HG03196 (cell line): ENCODE results near the gene HS6ST1.

Experiments
- ATAC-seq: cut with Tn5 transposase; IDR thresholded peaks from one replicate; pipeline ENCODE4 v1.9.1; 2021; ENCODE audit not compliant: unreplicated experiment

HS6ST1 gene

DNA sequence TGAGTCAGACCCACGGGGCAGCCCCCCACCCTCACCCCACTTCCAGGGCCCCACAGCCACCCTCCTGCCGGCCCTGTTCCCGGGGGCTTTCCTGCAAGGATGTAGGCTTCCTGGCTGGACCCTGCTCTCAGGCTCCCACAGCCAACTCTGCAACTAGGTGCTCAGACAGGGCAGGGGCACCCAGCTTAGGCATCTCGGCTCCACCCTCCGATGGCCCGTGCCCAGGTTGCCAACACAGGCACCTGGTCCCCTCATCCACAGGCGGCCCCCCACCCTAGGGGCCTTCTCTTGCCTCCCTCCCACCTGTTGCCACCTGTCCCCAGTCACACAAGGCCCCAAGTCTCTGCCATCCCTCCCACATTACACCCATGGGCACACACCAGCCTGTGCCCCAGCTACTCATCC lies 34.6 kb downstream of the HS6ST1 start:
- ATAC-seq = no peak

GRCh38 chr2:128282976-128283810 lies 35.5 kb downstream of the HS6ST1 start:
- no peak for ATAC-seq

- ATAC-seq = no peak
These were observed 36.3 kb downstream of the HS6ST1 start for GRCh38 chr2:128282246-128282975.

DNA sequence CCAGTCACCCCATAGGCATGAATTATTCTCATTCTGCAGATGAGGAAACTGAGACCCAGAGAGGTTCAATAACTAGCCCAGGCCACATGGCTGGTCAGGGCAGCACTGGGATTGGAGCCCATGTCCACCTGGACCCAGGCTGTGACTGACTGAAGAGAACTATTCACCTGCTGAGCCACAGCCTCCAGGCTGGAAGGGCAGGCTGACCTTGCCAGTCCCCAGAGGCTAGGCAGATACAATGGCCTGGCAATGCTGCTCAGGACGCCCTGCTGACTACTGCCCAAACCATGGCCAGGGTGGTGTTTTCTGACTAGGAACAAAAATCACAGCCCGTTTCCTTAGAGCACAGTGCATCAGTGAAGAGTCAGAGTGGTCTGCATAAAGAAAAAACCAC lies 36.8 kb downstream of the HS6ST1 start:
- no peak for ATAC-seq

DNA sequence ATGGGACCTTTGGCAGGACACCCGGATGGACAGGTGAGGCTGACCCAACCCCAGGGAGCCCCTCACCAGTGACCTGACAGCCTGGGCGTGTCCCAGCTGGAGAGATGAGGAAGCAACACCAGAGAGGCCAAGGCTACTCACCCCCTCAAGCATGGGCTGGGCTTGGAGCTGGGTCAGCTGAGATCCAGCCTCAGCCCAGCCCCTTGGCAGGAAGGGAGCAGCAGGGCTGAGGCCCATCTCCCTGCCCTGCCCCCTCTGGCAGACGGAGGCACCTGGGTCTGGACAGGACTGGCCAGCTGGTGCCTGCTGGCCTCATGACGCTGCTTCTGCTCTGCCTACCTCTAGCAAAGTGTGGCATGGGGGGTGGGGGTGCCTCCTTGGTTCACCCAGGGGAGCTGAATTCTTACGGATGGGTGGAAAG lies 37.8 kb downstream of the HS6ST1 start:
- no peak for ATAC-seq

DNA sequence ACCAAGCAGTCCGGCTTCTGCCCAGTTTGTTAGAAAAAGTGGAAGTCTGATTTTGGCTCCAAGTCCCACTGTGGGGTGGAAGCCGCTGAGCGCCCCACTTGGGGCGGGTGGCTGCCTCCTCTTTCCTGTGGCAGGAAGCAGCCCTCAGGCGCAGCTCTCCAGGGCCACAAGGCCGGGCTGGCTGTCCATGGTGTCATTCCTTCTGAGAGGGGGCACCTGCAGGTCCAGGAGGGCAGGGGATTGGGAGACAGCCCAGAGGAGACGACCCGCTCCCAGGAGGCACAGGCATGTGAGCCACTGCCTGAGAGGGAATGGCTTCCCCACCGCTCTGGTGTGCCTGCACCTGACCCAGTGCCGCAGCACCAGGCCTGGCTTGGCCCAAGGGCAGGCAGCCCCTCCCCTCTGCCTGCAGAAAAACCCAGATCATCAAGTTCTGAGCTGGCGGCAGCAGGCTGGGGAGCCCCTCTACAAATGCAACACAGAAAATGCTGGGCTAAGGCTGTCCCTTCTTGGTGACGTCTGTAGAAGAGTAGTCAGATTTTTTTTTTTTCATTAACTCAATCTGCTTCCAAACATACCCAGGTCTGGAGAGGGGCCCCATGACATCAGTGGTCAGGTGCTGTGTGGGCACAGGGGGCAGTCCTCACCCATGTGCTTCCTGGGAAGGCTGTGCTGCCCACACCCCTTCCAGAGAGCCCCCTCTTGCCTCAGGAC lies 38.4 kb downstream of the HS6ST1 start:
- no peak for ATAC-seq

DNA sequence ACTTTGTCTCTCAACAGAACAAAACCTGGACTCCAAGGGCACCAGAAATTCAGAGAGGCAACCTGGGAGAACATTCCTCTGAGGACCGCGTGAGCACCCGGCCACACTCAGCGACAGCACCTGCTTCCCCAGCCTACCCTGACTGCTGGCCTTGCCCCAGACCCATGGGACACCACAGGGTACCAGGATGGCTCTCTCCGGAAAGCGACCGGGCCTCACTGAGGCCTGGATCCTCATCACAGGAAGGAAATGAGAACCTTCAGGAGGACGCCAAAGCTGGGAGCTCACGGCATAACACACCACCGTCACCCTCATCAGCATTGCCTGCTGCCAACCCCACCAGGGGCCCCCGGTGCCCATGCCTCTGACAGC lies 38.9 kb downstream of the HS6ST1 start:
- no peak for ATAC-seq

DNA sequence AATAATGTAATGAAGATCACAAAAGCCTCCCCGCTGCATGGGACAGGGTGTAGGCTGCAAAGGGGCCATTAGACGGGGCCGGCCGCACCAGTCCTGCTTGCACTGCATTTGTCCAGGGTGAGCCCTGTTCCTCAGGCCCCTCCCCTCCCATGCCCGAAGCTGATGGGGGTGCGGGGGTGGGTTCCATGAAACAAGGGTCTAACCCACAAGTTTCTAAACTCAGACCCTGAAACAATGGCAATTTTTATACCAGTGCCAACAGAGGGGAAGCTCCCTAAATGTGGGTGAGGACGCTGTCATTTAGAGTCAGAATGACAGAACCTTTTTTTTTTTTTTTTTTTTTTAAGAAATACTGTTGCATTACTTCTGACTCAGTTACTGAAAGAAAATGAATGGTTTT lies 39.7 kb downstream of the HS6ST1 start:
- ATAC-seq = no peak

- no peak for ATAC-seq
These were observed 40.5 kb downstream of the HS6ST1 start for GRCh38 chr2:128277961-128278681.

- ATAC-seq = no peak
These were observed 41.6 kb downstream of the HS6ST1 start for GRCh38 chr2:128276878-128277675.

DNA sequence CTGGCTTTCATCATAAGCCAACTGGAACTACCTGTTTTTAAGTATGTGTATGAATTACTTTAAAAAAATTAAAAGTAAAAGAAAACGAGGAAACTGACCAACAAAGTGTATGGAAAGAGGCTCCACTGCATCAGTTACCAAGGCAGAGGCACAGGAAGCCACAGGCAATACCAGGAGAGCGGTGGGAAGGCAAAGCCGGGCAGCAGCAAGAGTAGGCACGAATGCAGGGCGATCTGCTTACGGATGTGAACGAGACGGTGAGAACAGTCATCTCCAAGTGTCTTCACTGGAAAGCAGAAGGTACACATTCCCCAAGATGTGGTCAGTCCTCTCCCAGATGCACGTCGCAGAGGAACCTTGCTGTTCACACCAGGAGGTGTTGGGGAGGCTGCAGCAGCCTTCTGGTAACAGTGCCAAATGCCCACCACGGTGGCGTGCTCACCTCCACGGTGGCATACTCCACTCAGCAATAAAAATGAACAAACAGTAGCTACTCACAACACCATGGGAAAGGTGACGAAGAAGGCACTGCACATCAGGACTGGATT lies 43.1 kb downstream of the HS6ST1 start:
- no peak for ATAC-seq

DNA sequence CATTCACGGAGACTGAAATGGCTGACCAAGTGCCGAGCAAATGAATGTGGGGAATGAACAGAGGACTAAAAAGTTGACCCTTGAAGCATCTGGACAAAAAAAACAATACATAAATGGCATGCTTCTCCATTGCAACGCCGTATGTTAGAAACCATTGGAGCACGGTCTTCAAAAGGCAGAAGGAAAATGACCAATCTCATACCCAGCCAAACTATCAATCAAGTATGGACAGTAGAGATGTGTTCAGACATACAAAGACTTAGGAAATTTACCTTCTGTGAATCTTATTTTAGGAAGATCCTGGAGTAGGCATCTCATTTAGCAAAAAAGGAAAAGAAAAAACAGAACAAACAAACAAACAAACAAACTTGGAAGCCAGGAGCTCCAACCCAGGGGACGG lies 44.5 kb downstream of the HS6ST1 start:
- ATAC-seq = no peak

GRCh38 chr2:128273469-128274081 lies 45.1 kb downstream of the HS6ST1 start:
- no peak for ATAC-seq

GRCh38 chr2:128272601-128273468 lies 45.8 kb downstream of the HS6ST1 start:
- ATAC-seq = no peak

DNA sequence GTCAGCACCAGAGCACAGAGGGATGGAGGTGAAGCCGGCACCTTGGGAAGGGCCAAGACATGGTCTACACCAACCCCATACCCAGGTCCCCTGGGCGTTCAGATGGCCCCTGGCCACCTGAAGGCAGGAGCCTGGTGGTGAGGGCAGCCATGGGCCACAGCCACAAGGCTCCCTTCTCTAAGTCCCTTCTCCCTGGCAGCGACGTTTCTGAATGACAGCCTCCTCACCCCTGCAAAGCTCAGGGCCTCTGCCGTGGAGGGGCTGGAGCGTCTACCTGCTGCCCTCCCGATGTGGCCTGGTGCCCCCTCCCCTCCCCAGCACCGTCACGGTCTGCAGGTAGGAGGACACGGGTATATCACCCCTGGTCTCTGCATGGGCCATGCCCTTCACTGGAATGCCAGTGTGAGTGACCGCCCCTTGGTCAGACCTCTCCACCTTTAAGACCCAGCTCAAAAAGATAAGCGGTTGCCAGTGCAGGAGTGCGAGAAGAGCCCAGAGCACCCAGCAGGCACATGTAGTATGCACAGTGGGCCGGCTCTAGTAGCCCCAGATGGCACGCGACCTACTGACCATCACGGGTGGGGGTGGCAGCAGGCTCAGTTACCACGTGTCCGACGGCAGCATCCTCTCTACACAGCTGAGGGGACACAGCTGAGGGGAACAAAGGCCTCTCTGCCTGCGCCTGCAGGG lies 46.6 kb downstream of the HS6ST1 start:
- ATAC-seq = no peak

GRCh38 chr2:128271597-128271910 lies 47.1 kb downstream of the HS6ST1 start:
- no peak for ATAC-seq

DNA sequence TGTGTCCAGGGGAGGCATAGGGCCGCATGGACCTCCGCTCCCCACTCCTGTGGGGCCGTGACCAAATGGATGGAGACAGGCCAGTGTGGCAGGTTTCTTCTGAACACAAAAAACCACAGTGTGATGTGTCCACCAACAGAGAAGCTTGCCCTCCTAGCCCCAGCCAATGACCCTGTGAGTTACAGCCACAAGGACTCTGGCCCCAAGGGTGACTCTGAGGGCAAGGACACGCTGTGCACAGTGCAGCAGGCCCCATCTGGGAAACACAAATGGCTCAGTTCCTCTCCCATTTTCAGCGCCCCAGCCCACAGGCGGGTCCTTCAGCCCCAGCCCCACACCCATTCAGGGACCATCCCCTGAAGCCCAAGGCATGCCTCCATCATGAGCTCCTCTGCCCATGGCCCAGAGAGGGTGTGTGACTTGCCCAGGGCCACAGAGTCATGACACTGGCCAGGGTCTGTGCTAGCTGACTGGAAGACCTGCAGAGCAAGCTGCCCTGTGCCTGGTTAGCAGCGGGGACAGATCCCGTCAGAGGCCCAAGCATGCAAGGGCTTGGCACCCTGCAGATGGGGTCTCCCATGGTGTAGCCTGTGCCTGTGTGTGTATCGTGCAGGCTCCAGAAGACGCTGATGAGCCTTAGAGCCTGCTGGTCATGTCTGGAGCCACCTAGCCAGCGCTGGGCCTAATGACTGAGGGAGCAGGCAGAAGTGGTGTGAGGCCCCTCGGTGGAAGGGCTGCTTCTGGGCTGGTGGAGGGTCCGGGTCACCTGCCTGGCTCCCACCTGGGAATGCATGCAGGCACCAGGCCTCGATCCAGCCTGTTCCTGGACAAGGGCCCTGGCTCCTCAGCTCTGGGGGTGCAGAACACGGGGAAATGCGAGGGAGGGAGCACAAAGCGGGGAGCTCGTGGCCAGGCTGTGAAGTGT lies 47.7 kb downstream of the HS6ST1 start:
- no peak for ATAC-seq
